Measurements from ENCODE around the gene ANXA1. TPM values are rescaled to one million over a fixed set of nuclear protein-coding genes. Genes with fewer than 3 reads are reported as not detected.

The ANXA1 gene
- total and polyA plus RNA-seq, 2 experiments from 2014 or later: 4.9 to 5.8 TPM

- H3K4me2 ChIP-seq: no peak overlapping the region
- no peak overlapping the region for H3K4me3 ChIP-seq
- no peaks in the 10 kb centered on the region for H3K79me2 ChIP-seq (replicated peaks; ENCODE audit: insufficient read depth)
- no peak overlapping the region for H2AFZ ChIP-seq
- H3K27ac ChIP-seq (ENCODE audit: low read depth): no peak overlapping the region
- DNase-seq (ENCODE audit: low spot score) (no peak), ATAC-seq (no peak)
- H3K27me3 ChIP-seq (ENCODE audit: insufficient read depth): no peaks in the 10 kb centered on the region
- Mint-ChIP-seq H3K27me3 (ENCODE audit: insufficient read depth, low read depth, poor library complexity) (peaks cover 2% of the 10 kb centered on the region), H3K36me3 (ENCODE audit: low read depth) (no peaks in the 10 kb centered on the region), H3K9me3 (no peaks in the 10 kb centered on the region), H3K27ac (no peak overlapping the region), H3K4me3 (no peak overlapping the region), H3K4me1 (peaks cover 5% of the 10 kb centered on the region; the same call in 1 of the 3 replicates)
- H4K20me1 ChIP-seq (replicated peaks; ENCODE audit: insufficient read depth): no peaks in the 10 kb centered on the region
- H3K36me3 ChIP-seq (ENCODE audit: insufficient read depth): no peaks in the 10 kb centered on the region
- H3K4me1 ChIP-seq (ENCODE audit: insufficient read depth): no peaks in the 10 kb centered on the region
- TF ChIP-seq CTCF (conservative IDR thresholded peaks at IDR 0.05; ENCODE audit: low read depth in 2 of 2) (no peak), STAT1 (IDR thresholded peaks at IDR 0.05; ENCODE audit: unreplicated experiment) (no peak), ETS1 (IDR thresholded peaks at IDR 0.05) (no peak), NANOG (IDR thresholded peaks at IDR 0.05; ENCODE audit: borderline replicate concordance) (no peak), REST (IDR thresholded peaks at IDR 0.05; ENCODE audit: unreplicated experiment) (no peak), JUNB (IDR thresholded peaks at IDR 0.05; ENCODE audit: unreplicated experiment) (no peak), ZNF114 (CRISPR knock-in tag; IDR thresholded peaks at IDR 0.05) (no peak), POLR2AphosphoS5 (IDR thresholded peaks at IDR 0.05; ENCODE audit: low read depth) (no peak), EZH2 (IDR thresholded peaks at IDR 0.05; ENCODE audit: low read depth, unreplicated experiment) (no peak), EZH2phosphoT487 (IDR thresholded peaks at IDR 0.05; ENCODE audit: unreplicated experiment) (no peak)
- H3K9me2 ChIP-seq (ENCODE audit: insufficient read depth): no peaks in the 10 kb centered on the region
- H3F3A ChIP-seq (replicated peaks; ENCODE audit: low read depth): no peaks in the 10 kb centered on the region
These were observed 31.3 kb downstream of the ANXA1 start for GRCh38 chr9:73182928-73183327.

GRCh38 chr9:73183428-73183827 is 31.8 kb downstream of the ANXA1 start:
- TF ChIP-seq ZNF331 (CRISPR knock-in tag; IDR thresholded peaks at IDR 0.05; ENCODE audit: low read depth) (no peak), EZH2phosphoT487 (IDR thresholded peaks at IDR 0.05; ENCODE audit: unreplicated experiment) (no peak), STAT1 (IDR thresholded peaks at IDR 0.05; ENCODE audit: unreplicated experiment) (no peak), CTCF (conservative IDR thresholded peaks at IDR 0.05; ENCODE audit: low read depth in 2 of 2) (no peak), CREB1 (CRISPR knock-in tag; IDR thresholded peaks at IDR 0.05; ENCODE audit: low read depth) (no peak), EZH2 (IDR thresholded peaks at IDR 0.05; ENCODE audit: low read depth, unreplicated experiment) (no peak)
- H3K27ac ChIP-seq (ENCODE audit: low read depth): no peak overlapping the region
- H3K4me2 ChIP-seq: no peak overlapping the region
- Mint-ChIP-seq H3K9me3 (no peaks in the 10 kb centered on the region), H3K27me3 (ENCODE audit: insufficient read depth, low read depth, poor library complexity) (peaks cover 2% of the 10 kb centered on the region), H3K36me3 (ENCODE audit: low read depth) (no peaks in the 10 kb centered on the region), H3K27ac (no peak overlapping the region), H3K4me3 (no peak overlapping the region), H3K4me1 (peaks cover 5% of the 10 kb centered on the region; the same call in 1 of the 3 replicates)
- no peak for DNase-seq (ENCODE audit: low spot score)
- H3K79me2 ChIP-seq (replicated peaks; ENCODE audit: insufficient read depth): no peaks in the 10 kb centered on the region
- no peak overlapping the region for H2AFZ ChIP-seq
- ATAC-seq: no peak
- no peaks in the 10 kb centered on the region for H4K20me1 ChIP-seq (replicated peaks; ENCODE audit: insufficient read depth)
- H3K4me1 ChIP-seq (ENCODE audit: insufficient read depth): no peaks in the 10 kb centered on the region
- no peaks in the 10 kb centered on the region for H3F3A ChIP-seq (replicated peaks; ENCODE audit: low read depth)
- H3K9me2 ChIP-seq (ENCODE audit: insufficient read depth): no peaks in the 10 kb centered on the region
- no peaks in the 10 kb centered on the region for H3K27me3 ChIP-seq (ENCODE audit: insufficient read depth)
- no peaks in the 10 kb centered on the region for H3K36me3 ChIP-seq (ENCODE audit: insufficient read depth)
- H3K4me3 ChIP-seq: no peak overlapping the region
